Measurements from ENCODE around the gene CST7. TPM values are rescaled to one million over a fixed set of nuclear protein-coding genes. Genes with fewer than 3 reads are reported as not detected.

CST7 gene
- total RNA-seq, 1 experiment from 2014 or later, result not detected

DNA sequence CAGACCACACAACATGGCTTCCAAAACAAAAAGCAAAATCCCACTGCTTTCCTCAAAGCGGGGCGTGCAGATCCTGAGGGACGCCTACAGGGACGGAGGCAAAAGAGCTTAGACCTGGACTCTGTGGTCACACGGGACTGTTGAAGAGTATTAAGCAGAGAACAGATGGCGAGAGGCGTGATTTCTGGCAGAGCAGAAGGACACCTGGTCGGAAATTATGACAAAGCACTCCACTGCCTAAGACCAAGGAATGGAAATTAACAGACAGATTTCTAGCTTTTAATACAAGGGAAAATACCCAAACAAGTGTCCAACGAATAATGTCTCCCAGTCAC is 15.4 kb downstream of the CST7 start:
- intact Hi-C loops (cut with micrococcal nuclease), result no loop called here

DNA sequence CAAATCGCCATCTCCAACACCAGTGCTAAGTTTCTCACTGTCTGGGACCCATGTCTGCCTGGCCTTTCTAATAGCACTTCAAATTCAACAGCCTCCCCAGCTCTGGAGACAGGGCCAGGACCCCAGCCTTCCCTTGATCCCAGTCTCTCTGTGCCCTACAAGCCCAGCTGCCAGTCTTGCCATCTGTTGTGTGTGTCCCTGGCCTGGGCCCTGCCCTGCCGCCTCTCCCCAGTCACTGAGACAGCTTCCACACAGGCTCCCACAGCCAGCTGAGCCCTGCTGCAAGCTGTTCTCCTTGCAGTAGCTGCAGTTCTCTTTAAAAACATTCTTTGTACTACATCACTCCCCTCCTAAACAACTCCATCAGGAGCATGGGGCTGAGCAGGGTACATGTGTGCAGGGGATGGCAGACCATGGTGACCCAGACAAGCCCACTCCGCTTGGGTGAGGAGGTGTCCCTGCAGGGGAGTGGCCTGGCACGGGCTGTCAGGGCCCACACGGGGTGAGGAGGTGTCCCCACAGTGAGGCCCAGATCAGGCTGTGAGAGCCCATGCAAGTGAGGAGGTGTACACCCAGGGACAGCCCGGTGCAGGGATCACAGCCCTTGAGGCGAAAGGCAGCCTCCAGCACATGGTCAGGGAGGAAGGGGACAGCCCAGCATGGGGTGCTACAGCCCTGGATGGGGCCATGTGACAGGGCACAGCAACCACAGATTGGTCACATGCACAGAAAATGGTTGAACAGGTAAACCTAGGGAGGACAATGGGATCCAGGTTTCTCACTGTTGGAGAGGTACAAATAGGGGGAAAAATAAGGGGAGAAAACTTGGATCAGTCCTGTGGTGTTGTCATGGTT is 16.2 kb downstream of the CST7 start:
- CTCF ChIA-PET, result no interaction called here
- no peak overlapping the region for H3K4me2 ChIP-seq (ENCODE audit: low read length)
- peaks cover 24% of the 10 kb centered on the region; the same call in 1 of the 2 replicates for H3K36me3 ChIP-seq (ENCODE audit: low read depth, low read length)
- ATAC-seq (no peak), DNase-seq (no peak)
- H3K9ac ChIP-seq (ENCODE audit: low read length), result no peak overlapping the region
- no peaks in the 10 kb centered on the region for H3K9me3 ChIP-seq (ENCODE audit: low read length)
- no peak overlapping the region for H2AFZ ChIP-seq (ENCODE audit: low read length)
- H3K27me3 ChIP-seq (ENCODE audit: low read length), result no peaks in the 10 kb centered on the region
- no peaks in the 10 kb centered on the region for H4K20me1 ChIP-seq (ENCODE audit: low read length)
- no peaks in the 10 kb centered on the region for H3K9me2 ChIP-seq (replicated peaks; ENCODE audit: low read length)
- no peaks in the 10 kb centered on the region for H3F3A ChIP-seq (ENCODE audit: low read length, unreplicated experiment)
- H3K4me3 ChIP-seq (ENCODE audit: low read length), result no peak overlapping the region
- no peaks in the 10 kb centered on the region for H3K79me2 ChIP-seq (ENCODE audit: low read length)
- no peak overlapping the region for H3K27ac ChIP-seq (ENCODE audit: low read length)
- TF ChIP-seq EZH2phosphoT487 (IDR thresholded peaks at IDR 0.05; ENCODE audit: borderline replicate concordance, low read length) (no peak), EZH2 (IDR thresholded peaks at IDR 0.05; ENCODE audit: low read length, unreplicated experiment) (no peak)
- TF ChIP-seq, protein P1, sequence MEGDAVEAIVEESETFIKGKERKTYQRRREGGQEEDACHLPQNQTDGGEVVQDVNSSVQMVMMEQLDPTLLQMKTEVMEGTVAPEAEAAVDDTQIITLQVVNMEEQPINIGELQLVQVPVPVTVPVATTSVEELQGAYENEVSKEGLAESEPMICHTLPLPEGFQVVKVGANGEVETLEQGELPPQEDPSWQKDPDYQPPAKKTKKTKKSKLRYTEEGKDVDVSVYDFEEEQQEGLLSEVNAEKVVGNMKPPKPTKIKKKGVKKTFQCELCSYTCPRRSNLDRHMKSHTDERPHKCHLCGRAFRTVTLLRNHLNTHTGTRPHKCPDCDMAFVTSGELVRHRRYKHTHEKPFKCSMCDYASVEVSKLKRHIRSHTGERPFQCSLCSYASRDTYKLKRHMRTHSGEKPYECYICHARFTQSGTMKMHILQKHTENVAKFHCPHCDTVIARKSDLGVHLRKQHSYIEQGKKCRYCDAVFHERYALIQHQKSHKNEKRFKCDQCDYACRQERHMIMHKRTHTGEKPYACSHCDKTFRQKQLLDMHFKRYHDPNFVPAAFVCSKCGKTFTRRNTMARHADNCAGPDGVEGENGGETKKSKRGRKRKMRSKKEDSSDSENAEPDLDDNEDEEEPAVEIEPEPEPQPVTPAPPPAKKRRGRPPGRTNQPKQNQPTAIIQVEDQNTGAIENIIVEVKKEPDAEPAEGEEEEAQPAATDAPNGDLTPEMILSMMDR (conservative IDR thresholded peaks at IDR 0.05; ENCODE audit: low read depth, low read length), result no peak
- no peaks in the 10 kb centered on the region for H3K4me1 ChIP-seq (ENCODE audit: insufficient read depth, low read length)
- BruUV-seq (replicated peaks), result no TSS peak
- intact Hi-C loops (cut with micrococcal nuclease), result no loop called here
- POLR2A ChIA-PET (ENCODE audit: unreplicated experiment), result no interaction called here

More for the DNA sequence above, 15.4 kb downstream of the CST7 start:
- no peak overlapping the region for H3K9ac ChIP-seq (ENCODE audit: low read length)
- H2AFZ ChIP-seq (ENCODE audit: low read length), result no peak overlapping the region
- ChIA-PET CTCF (no interaction called here), POLR2A (ENCODE audit: unreplicated experiment) (no interaction called here)
- no peaks in the 10 kb centered on the region for H4K20me1 ChIP-seq (ENCODE audit: low read length)
- H3K27me3 ChIP-seq (ENCODE audit: low read length), result no peaks in the 10 kb centered on the region
- peaks cover 24% of the 10 kb centered on the region; the same call in 1 of the 2 replicates for H3K36me3 ChIP-seq (ENCODE audit: low read depth, low read length)
- no peaks in the 10 kb centered on the region for H3F3A ChIP-seq (ENCODE audit: low read length, unreplicated experiment)
- H3K27ac ChIP-seq (ENCODE audit: low read length), result no peak overlapping the region
- no peak overlapping the region for H3K4me3 ChIP-seq (ENCODE audit: low read length)
- H3K9me2 ChIP-seq (replicated peaks; ENCODE audit: low read length), result no peaks in the 10 kb centered on the region
- no peak overlapping the region for H3K4me2 ChIP-seq (ENCODE audit: low read length)
- DNase-seq (no peak), ATAC-seq (no peak)
- H3K4me1 ChIP-seq (ENCODE audit: insufficient read depth, low read length), result no peaks in the 10 kb centered on the region
- TF ChIP-seq, protein P1 (conservative IDR thresholded peaks at IDR 0.05; ENCODE audit: low read depth, low read length), result no peak
- TF ChIP-seq EZH2phosphoT487 (IDR thresholded peaks at IDR 0.05; ENCODE audit: borderline replicate concordance, low read length), result no peak
- TF ChIP-seq EZH2 (IDR thresholded peaks at IDR 0.05; ENCODE audit: low read length, unreplicated experiment), result no peak
- H3K79me2 ChIP-seq (ENCODE audit: low read length), result no peaks in the 10 kb centered on the region
- BruUV-seq (replicated peaks), result no TSS peak
- no peaks in the 10 kb centered on the region for H3K9me3 ChIP-seq (ENCODE audit: low read length)

- no peaks in the 10 kb centered on the region for H3F3A ChIP-seq (ENCODE audit: low read length, unreplicated experiment)
- intact Hi-C loops (cut with micrococcal nuclease), result no loop called here
- H3K79me2 ChIP-seq (ENCODE audit: low read length), result no peaks in the 10 kb centered on the region
- no peak for DNase-seq
- no peaks in the 10 kb centered on the region for H3K9me2 ChIP-seq (replicated peaks; ENCODE audit: low read length)
- H3K4me2 ChIP-seq (ENCODE audit: low read length), result no peak overlapping the region
- no peak overlapping the region for H3K9ac ChIP-seq (ENCODE audit: low read length)
- no peak for TF ChIP-seq EZH2phosphoT487 (IDR thresholded peaks at IDR 0.05; ENCODE audit: borderline replicate concordance, low read length)
- no peak for TF ChIP-seq EZH2 (IDR thresholded peaks at IDR 0.05; ENCODE audit: low read length, unreplicated experiment)
- TF ChIP-seq, protein P1 (conservative IDR thresholded peaks at IDR 0.05; ENCODE audit: low read depth, low read length), result no peak
- no peaks in the 10 kb centered on the region for H4K20me1 ChIP-seq (ENCODE audit: low read length)
- H3K4me1 ChIP-seq (ENCODE audit: insufficient read depth, low read length), result no peaks in the 10 kb centered on the region
- H3K4me3 ChIP-seq (ENCODE audit: low read length), result no peak overlapping the region
- ChIA-PET POLR2A (ENCODE audit: unreplicated experiment) (no interaction called here), CTCF (no interaction called here)
- H3K27me3 ChIP-seq (ENCODE audit: low read length), result no peaks in the 10 kb centered on the region
- no peak overlapping the region for H3K27ac ChIP-seq (ENCODE audit: low read length)
- H3K36me3 ChIP-seq (ENCODE audit: low read depth, low read length), result peaks cover 24% of the 10 kb centered on the region; the same call in 1 of the 2 replicates
- no peak for ATAC-seq
- H2AFZ ChIP-seq (ENCODE audit: low read length), result no peak overlapping the region
- H3K9me3 ChIP-seq (ENCODE audit: low read length), result no peaks in the 10 kb centered on the region
- BruUV-seq (replicated peaks), result no TSS peak
Measured at GRCh38 chr20:24966317-24967012, 17.4 kb downstream of the CST7 start.
